NK-92 (cell line): Measurements from ENCODE around the gene HES7.
A peak's percentile ranks its signal among the peaks of the same experiment; 100 is the strongest.
"Not testable (repeated sequence)": the region's sequence is repeated elsewhere in the genome, so short reads cannot be mapped to it uniquely, and the experiment has no call there.

Experiments used
- DNase-seq: peaks from one replicate; lab custom pipeline; 2025; ENCODE audit not compliant: unreplicated experiment; lab: John Stamatoyannopoulos, UW

Gene HES7

GRCh38 chr17:8124350-8125153, 646 bp upstream of the HES7 start:
- no peak for DNase-seq

DNA sequence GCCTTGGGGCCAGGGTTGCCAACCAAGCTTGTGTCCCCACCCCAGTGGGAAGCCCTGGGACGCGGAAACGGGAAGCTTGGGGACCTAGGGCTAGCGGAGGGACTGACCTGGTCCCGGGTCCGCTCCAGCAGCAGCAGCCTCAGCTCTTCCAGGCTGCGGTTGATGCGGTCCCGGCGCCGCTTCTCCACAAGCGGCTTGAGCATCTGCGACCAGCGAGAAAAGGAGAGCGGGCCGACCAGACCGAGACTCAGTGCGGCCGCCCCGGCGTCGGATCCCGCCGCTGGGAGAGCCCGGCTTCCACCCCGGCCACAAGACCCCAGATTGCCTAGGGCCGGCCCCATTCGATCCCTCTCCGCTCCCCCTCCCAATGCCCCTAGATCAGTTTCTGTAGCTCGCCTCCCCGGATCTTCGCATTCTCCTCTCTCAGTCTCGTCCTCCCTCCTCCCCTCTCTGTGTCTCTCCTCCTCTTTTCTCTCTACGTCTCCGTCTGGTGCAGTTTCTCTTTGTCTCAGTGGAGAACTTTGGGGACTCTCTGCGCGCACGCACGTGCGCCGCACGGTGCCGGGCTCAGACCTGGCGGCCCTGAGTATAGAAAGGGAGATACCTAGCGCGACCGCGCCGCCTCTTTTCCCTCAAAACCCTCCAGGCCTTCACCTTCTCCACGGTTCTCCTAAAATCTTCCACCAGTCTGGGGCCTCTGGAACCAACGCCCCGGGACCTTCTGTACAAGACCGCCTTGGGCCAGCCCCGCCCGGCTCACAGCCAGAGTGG, 797 bp downstream of the HES7 start:
- DNase-seq: no peak

DNA sequence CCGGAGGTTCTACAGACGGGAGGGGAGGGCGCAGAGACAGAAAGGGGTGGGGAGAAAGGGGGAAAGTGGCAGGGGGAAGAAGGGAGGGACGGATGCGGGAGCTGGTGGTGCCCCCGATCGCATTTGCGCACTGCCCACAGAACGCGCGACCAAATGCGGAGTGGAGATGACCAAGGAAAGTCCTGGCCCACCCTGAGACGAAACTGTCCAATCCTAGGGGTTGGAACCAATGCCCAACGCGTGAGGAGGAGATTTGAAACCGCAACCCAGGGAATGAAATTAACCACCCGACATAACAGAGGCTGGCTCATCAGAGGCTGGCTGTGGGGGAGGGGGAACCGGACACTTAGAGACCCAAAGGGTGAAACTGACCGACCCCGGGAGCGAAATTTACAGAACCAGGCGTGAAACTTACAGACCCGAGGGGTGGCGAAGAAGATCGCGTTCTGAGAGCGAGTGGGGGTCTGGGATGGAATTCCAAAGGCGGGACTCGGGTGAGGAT, 1.4 kb downstream of the HES7 start:
- DNase-seq: no peak

DNA sequence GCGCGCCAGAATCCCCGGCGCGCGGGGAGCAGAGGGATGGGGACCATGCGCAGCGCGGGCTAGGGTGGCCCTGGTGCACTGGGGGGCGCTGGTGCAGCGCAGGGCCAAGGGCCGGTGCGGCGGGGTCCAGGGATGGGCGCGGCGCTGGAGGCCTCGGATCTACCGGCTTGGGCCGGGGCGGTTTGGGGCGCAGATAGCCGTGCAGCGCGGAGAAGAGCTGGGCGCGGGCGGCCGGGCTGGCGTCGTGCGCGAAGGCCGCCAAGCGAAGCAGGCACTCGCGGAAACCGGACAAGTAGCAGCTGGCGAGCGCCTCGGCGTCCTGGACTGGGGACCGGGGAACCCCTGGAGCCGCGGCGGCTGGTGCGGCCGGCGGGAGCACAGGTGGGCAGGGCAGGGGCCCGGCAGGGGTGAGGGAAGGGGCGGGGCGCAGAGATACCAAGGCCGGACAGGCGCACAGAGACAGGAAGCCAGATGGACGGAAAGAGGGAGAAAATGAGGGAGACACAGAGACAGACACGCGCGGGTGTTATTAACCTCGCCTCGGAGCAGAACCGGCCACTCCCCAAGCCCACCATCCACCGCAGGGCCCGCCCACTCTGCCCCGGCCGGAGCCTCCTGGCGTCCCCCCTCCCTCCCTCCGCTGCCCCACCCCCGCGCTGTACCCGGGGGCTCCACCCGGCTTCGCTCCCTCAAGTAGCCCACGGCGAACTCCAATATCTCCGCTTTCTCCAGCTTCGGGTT, 2.1 kb downstream of the HES7 start:
- DNase-seq: no peak

- no peak for DNase-seq
These were observed 2.6 kb downstream of the HES7 start for GRCh38 chr17:8121407-8121680.

GRCh38 chr17:8120520-8121406, 3.1 kb downstream of the HES7 start:
- no peak for DNase-seq

GRCh38 chr17:8119581-8120519, 4.1 kb downstream of the HES7 start:
- DNase-seq: peak; percentile 13

GRCh38 chr17:8118769-8119580, 4.9 kb downstream of the HES7 start:
- DNase-seq: no peak

- no peak for DNase-seq
These were observed 5.7 kb downstream of the HES7 start, which contains the start of gene ALOXE3 for GRCh38 chr17:8117980-8118768. ALOXE3 (minus strand) TSS chr17:8118514; CDS start chr17:8117990, 524 bp downstream.

GRCh38 chr17:8117367-8117979, 6.4 kb downstream of the HES7 start:
- no peak for DNase-seq

GRCh38 chr17:8116776-8117175, 7.1 kb downstream of the HES7 start:
- DNase-seq: no peak

DNA sequence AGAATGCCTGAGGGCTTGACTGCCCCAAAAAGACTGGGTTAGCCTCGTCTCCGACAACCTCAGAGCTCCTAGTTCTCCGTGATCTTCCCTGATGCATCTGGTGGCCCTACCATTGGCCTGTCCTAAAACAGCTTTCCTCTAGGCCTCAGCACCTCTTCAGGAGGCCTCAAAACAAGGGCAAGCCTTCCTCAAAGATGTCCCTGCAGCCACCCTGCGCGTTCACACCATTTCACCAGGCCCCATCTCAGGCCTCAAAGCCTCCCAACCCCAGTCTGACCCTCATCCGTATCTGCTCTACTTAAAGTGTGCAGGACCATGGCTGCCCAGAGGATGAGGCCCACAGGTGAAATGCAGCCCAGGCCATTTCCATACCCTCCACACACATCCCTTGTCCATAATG, 13.0 kb downstream of the HES7 start:
- DNase-seq: no peak

GRCh38 chr17:8110456-8110804, 13.5 kb downstream of the HES7 start:
- DNase-seq: no peak

DNA sequence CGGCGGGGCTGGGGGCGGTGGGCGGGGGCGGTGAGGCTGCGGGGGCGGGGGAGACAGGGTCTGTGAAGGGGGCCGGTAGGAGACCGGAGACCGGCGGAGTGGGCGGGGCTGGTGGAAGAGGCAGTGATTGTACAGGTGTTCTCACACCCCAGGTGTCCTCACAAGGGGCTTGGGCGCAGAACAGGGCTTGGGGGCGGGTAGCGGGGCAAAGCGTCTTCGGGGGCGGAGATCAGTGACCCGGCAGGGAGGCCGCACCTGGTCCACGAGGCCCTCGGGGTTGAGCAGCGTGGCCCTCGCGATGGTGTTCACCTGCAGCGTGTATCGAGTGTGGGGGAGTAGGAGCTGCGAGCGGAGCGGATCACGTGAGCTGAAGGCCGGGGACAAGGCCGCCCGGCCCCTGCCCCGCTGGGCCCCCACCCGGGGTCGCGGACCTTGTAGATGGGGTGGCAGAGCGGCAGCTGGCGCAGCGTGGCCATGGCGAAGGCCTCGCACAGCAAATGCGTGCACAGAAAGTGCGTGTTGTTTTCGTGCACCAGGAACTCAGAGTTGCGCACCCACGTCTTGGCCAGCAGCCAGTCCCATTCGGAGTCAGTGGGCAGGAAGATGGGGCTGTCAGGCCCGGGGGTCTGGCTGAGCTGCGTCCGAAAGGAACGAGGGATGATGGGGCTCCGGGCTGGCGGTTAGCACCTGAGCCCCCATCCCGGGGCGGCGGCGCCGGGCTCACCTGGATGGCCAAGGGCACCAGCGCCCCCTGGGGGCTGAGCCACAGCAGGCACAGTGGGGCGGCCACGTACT, 14.0 kb downstream of the HES7 start:
- DNase-seq: no peak

DNA sequence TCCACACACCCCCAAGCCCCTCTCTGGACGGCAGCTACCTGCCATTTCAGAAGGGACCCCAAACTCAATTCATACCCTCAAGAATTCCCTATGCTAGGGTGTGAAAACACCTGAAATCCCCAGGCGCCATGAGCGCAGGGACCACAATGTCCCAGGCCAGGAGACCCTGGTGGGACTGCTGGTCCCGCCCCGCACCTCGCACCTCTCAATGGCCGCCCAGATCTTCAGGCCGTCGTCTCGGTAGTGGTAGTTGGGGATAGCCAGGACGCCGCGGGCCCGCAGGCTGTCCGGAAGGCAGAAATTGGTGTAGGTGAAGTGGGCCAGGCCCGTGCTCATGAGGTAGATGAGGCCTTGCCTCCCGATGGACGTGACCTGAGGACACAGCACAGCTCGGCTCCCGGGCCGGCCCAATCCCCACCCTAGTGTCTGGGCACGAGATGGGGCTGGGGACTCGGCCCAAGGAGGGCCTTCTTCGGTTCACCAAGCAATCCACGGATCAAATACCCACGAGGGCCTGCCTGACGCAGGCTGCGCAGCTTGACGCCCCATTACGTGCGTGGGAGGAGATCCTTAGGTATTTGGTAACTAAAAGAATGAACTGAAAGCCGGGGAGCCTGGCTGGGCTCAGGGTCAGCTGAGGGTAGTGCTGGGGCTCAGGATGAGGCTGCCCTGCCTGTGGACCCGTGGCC, 14.8 kb downstream of the HES7 start:
- DNase-seq: no peak

GRCh38 chr17:8106980-8107379, 16.9 kb downstream of the HES7 start:
- not testable (repeated sequence) for DNase-seq
